ENCODE results near the gene UCN.

UCN gene

GRCh38 chr2:27262379-27263286 is 45.6 kb downstream of the UCN start, which contains the start of gene SLC30A3 (continued):
- TF ChIP-seq ZBTB7A (tag by site-specific recombination; IDR thresholded peaks at IDR 0.05; ENCODE audit: low read depth), result peak; percentile 57; the same call in 1 of the 2 replicates
- no peak for TF ChIP-seq ZNF529 (tag by site-specific recombination; IDR thresholded peaks at IDR 0.05; ENCODE audit: insufficient replicate concordance)
- TF ChIP-seq SP3 (tag by site-specific recombination; IDR thresholded peaks at IDR 0.05), result peak; percentile 82
- no peak for TF ChIP-seq ZNF350 (tag by site-specific recombination; IDR thresholded peaks at IDR 0.05)
- TF ChIP-seq TCF7L2 (IDR thresholded peaks at IDR 0.05; ENCODE audit: borderline replicate concordance, low read depth, low read length), result no peak
- TF ChIP-seq ZNF274 (IDR thresholded peaks at IDR 0.05; ENCODE audit: low read length), result no peak
- no peak for TF ChIP-seq ZNF274 (tag by site-specific recombination; IDR thresholded peaks at IDR 0.05; ENCODE audit: borderline replicate concordance)
- TF ChIP-seq, protein P1, sequence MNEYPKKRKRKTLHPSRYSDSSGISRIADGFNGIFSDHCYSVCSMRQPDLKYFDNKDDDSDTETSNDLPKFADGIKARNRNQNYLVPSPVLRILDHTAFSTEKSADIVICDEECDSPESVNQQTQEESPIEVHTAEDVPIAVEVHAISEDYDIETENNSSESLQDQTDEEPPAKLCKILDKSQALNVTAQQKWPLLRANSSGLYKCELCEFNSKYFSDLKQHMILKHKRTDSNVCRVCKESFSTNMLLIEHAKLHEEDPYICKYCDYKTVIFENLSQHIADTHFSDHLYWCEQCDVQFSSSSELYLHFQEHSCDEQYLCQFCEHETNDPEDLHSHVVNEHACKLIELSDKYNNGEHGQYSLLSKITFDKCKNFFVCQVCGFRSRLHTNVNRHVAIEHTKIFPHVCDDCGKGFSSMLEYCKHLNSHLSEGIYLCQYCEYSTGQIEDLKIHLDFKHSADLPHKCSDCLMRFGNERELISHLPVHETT (tag by site-specific recombination; IDR thresholded peaks at IDR 0.05), result no peak
- TF ChIP-seq ZNF335 (tag by site-specific recombination; conservative IDR thresholded peaks at IDR 0.05), result 0 out of 2 replicates have a peak, but pooled peaks have one; percentile 50
- TF ChIP-seq ZNF292 (tag by site-specific recombination; IDR thresholded peaks at IDR 0.05; ENCODE audit: borderline replicate concordance, low read depth), result no peak
- TF ChIP-seq, protein P2, sequence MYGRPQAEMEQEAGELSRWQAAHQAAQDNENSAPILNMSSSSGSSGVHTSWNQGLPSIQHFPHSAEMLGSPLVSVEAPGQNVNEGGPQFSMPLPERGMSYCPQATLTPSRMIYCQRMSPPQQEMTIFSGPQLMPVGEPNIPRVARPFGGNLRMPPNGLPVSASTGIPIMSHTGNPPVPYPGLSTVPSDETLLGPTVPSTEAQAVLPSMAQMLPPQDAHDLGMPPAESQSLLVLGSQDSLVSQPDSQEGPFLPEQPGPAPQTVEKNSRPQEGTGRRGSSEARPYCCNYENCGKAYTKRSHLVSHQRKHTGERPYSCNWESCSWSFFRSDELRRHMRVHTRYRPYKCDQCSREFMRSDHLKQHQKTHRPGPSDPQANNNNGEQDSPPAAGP (tag by site-specific recombination; IDR thresholded peaks at IDR 0.05), result no peak
- no peak for TF ChIP-seq ZNF623 (tag by site-specific recombination; IDR thresholded peaks at IDR 0.05)
- TF ChIP-seq ZNF596 (tag by site-specific recombination; IDR thresholded peaks at IDR 0.05), result no peak
- TF ChIP-seq ZNF16 (tag by site-specific recombination; IDR thresholded peaks at IDR 0.05; ENCODE audit: low read depth), result no peak
- TF ChIP-seq ZSCAN18 (tag by site-specific recombination; IDR thresholded peaks at IDR 0.05), result no peak
- TF ChIP-seq ZNF660 (tag by site-specific recombination; IDR thresholded peaks at IDR 0.05), result no peak
- no peak for TF ChIP-seq ZNF155 (tag by site-specific recombination; IDR thresholded peaks at IDR 0.05)
- no peak for TF ChIP-seq ZNF280C (tag by site-specific recombination; IDR thresholded peaks at IDR 0.05)
- no peak for TF ChIP-seq ZNF747 (tag by site-specific recombination; IDR thresholded peaks at IDR 0.05)
- no peak for TF ChIP-seq ZNF776 (tag by site-specific recombination; IDR thresholded peaks at IDR 0.05; ENCODE audit: borderline replicate concordance)
- TF ChIP-seq KLF9 (tag by site-specific recombination; IDR thresholded peaks at IDR 0.05; ENCODE audit: low read depth), result peak; percentile 51; the same call in 1 of the 2 replicates
- TF ChIP-seq ZNF37A (tag by site-specific recombination; IDR thresholded peaks at IDR 0.05), result no peak
- TF ChIP-seq ZIC2 (tag by site-specific recombination; IDR thresholded peaks at IDR 0.05), result no peak; the same call in 1 of the 2 replicates
- peak; percentile 94 for TF ChIP-seq ZBTB20 (tag by site-specific recombination; IDR thresholded peaks at IDR 0.05)
- TF ChIP-seq HOXD13 (CRISPR knock-in tag; IDR thresholded peaks at IDR 0.05; ENCODE audit: borderline replicate concordance), result no peak
- TF ChIP-seq, protein P3, sequence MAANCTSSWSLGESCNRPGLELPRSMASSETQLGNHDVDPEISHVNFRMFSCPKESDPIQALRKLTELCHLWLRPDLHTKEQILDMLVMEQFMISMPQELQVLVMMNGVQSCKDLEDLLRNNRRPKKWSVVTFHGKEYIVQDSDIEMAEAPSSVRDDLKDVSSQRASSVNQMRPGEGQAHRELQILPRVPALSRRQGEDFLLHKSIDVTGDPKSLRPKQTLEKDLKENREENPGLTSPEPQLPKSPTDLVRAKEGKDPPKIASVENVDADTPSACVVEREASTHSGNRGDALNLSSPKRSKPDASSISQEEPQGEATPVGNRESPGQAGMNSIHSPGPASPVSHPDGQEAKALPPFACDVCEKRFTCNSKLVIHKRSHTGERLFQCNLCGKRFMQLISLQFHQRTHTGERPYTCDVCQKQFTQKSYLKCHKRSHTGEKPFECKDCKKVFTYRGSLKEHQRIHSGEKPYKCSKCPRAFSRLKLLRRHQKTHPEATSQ (tag by site-specific recombination; IDR thresholded peaks at IDR 0.05), result no peak
- no peak for TF ChIP-seq ZNF571 (tag by site-specific recombination; IDR thresholded peaks at IDR 0.05)
- no peak for TF ChIP-seq KLF7 (tag by site-specific recombination; IDR thresholded peaks at IDR 0.05; ENCODE audit: borderline replicate concordance)
- no peak for TF ChIP-seq ZNF211 (tag by site-specific recombination; IDR thresholded peaks at IDR 0.05; ENCODE audit: low read depth)
- TF ChIP-seq, protein P4, sequence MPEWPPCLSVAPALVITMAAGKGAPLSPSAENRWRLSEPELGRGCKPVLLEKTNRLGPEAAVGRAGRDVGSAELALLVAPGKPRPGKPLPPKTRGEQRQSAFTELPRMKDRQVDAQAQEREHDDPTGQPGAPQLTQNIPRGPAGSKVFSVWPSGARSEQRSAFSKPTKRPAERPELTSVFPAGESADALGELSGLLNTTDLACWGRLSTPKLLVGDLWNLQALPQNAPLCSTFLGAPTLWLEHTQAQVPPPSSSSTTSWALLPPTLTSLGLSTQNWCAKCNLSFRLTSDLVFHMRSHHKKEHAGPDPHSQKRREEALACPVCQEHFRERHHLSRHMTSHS (tag by site-specific recombination; IDR thresholded peaks at IDR 0.05), result no peak
- no peak for TF ChIP-seq HOXA7 (CRISPR knock-in tag; IDR thresholded peaks at IDR 0.05; ENCODE audit: borderline replicate concordance)
- no peak for TF ChIP-seq ZNF248 (tag by site-specific recombination; IDR thresholded peaks at IDR 0.05)
- no peak for TF ChIP-seq KLF16 (tag by site-specific recombination; IDR thresholded peaks at IDR 0.05)

All from HEK293 (cell line).